ENCODE data around the gene SLC12A5.

Gene SLC12A5

GRCh38 chr20:46007671-46008070, 21.3 kb upstream of the SLC12A5 start:
- TF ChIP-seq ZFX (IDR thresholded peaks at IDR 0.05) (no peak), CTCF (conservative IDR thresholded peaks at IDR 0.05) (no peak)
- H3K27ac ChIP-seq, result no peak overlapping the region

- H3K27ac ChIP-seq, result no peak overlapping the region
- TF ChIP-seq ZFX (IDR thresholded peaks at IDR 0.05), result no peak
- no peak for TF ChIP-seq CTCF (conservative IDR thresholded peaks at IDR 0.05)
Measured at GRCh38 chr20:46009816-46010215, 19.2 kb upstream of the SLC12A5 start.

- H3K27ac ChIP-seq, result no peak overlapping the region
- TF ChIP-seq CTCF (conservative IDR thresholded peaks at IDR 0.05) (no peak), ZFX (IDR thresholded peaks at IDR 0.05) (no peak)
Measured at GRCh38 chr20:46010491-46011391, 18.3 kb upstream of the SLC12A5 start.

- H3K27ac ChIP-seq, result no peak overlapping the region
- no peak for TF ChIP-seq ZFX (IDR thresholded peaks at IDR 0.05)
- peak; percentile 61 for TF ChIP-seq CTCF (conservative IDR thresholded peaks at IDR 0.05)
Measured at GRCh38 chr20:46011631-46012482, 17.2 kb upstream of the SLC12A5 start.

- H3K27ac ChIP-seq, result no peak overlapping the region
- TF ChIP-seq CTCF (conservative IDR thresholded peaks at IDR 0.05), result no peak
- TF ChIP-seq ZFX (IDR thresholded peaks at IDR 0.05), result no peak
Measured at GRCh38 chr20:46012921-46013320, 16.1 kb upstream of the SLC12A5 start.

GRCh38 chr20:46013322-46013828, 15.6 kb upstream of the SLC12A5 start:
- H3K27ac ChIP-seq, result no peak overlapping the region
- no peak for TF ChIP-seq ZFX (IDR thresholded peaks at IDR 0.05)
- TF ChIP-seq CTCF (conservative IDR thresholded peaks at IDR 0.05), result no peak

Measured in C4-2B (cell line).